SHP77 treated with DMSO at 0.1 percent for 48 hours (cell line): ENCODE measurements around the gene CACNG7.
"Not testable (repeated sequence)": the region's sequence is repeated elsewhere in the genome, so short reads cannot be mapped to it uniquely, and the experiment has no call there.

Experiments
- DNase-seq: peaks from one replicate; lab custom pipeline; 2025; lab: John Stamatoyannopoulos, UW

Gene CACNG7

GRCh38 chr19:53908935-53909415 is at the start of gene CACNG7:
TSS of gene CACNG7 (plus strand) at chr19:53909278. CDS start at chr19:53912832, 3,554 bp downstream.
- DNase-seq: no peak

GRCh38 chr19:53864308-53864836 is 44.7 kb upstream of the CACNG7 start:
- DNase-seq: peak; percentile 32

- DNase-seq: no peak
These were observed 43.6 kb upstream of the CACNG7 start for GRCh38 chr19:53865523-53865917.

GRCh38 chr19:53865918-53866864 is 42.9 kb upstream of the CACNG7 start:
- peak; percentile 42 for DNase-seq

GRCh38 chr19:53866865-53867224 is 42.2 kb upstream of the CACNG7 start:
- no peak for DNase-seq

- DNase-seq: peak; percentile 95
These were observed 41.6 kb upstream of the CACNG7 start, which contains the start of gene MYADM for GRCh38 chr19:53867225-53868090. TSS of gene MYADM (plus strand) at chr19:53867883. CDS start at chr19:53873530, 5,647 bp downstream.

- DNase-seq: no peak
These were observed 40.8 kb upstream of the CACNG7 start for GRCh38 chr19:53868091-53868891.

GRCh38 chr19:53868892-53869804 is 39.9 kb upstream of the CACNG7 start:
- peak; percentile 37 for DNase-seq

GRCh38 chr19:53869805-53870484 is 39.1 kb upstream of the CACNG7 start:
- DNase-seq: not testable (repeated sequence)

GRCh38 chr19:53870485-53870844 is 38.6 kb upstream of the CACNG7 start:
- no peak for DNase-seq

- no peak for DNase-seq
These were observed 37.6 kb upstream of the CACNG7 start for GRCh38 chr19:53871454-53871853.

- no peak for DNase-seq
These were observed 36.3 kb upstream of the CACNG7 start for GRCh38 chr19:53872762-53873161.

- no peak for DNase-seq
These were observed 35.1 kb upstream of the CACNG7 start for GRCh38 chr19:53873773-53874605.

GRCh38 chr19:53874606-53874990 is 34.5 kb upstream of the CACNG7 start:
- no peak for DNase-seq

- no peak for DNase-seq
These were observed 33.3 kb upstream of the CACNG7 start for GRCh38 chr19:53875602-53876325.

- DNase-seq: no peak
These were observed 32.3 kb upstream of the CACNG7 start for GRCh38 chr19:53876651-53877224.

- DNase-seq: no peak
These were observed 31.7 kb upstream of the CACNG7 start for GRCh38 chr19:53877361-53877766.

GRCh38 chr19:53878776-53879139 is 30.3 kb upstream of the CACNG7 start:
- DNase-seq: no peak
